ENCODE measurements around the gene MTSS2. TPM values are rescaled to one million over a fixed set of nuclear protein-coding genes. Genes with fewer than 3 reads are reported as not detected.

MTSS2 gene
- polyA plus RNA-seq, 1 donor from 2014 or later: 20.4 TPM

- H3K36me3 ChIP-seq (ENCODE audit: insufficient read depth, low read length): no peaks in the 10 kb centered on the region
- no peaks in the 10 kb centered on the region for H3K27me3 ChIP-seq (ENCODE audit: insufficient read depth, low read depth, low read length)
- H3K27ac ChIP-seq (ENCODE audit: low read length): no peak overlapping the region
- no peaks in the 10 kb centered on the region for H3K9me3 ChIP-seq (ENCODE audit: low read length)
- H3F3A ChIP-seq (ENCODE audit: insufficient read depth, low read length, poor library complexity, severe bottlenecking): no peaks in the 10 kb centered on the region
- no peaks in the 10 kb centered on the region for H4K20me1 ChIP-seq (ENCODE audit: insufficient read depth)
- no peak overlapping the region for H3K4me3 ChIP-seq (ENCODE audit: low read length)
- H3K79me2 ChIP-seq (replicated peaks; ENCODE audit: insufficient read depth, low read length): no peaks in the 10 kb centered on the region
- no peak for TF ChIP-seq CTCF (IDR thresholded peaks at IDR 0.05; ENCODE audit: poor library complexity, severe bottlenecking)
- no peak overlapping the region for H3K4me2 ChIP-seq (ENCODE audit: low read length)
- H3K9ac ChIP-seq (ENCODE audit: low read length): no peak overlapping the region
- no peaks in the 10 kb centered on the region for H3K9me2 ChIP-seq (ENCODE audit: insufficient read depth, low read length)
- H2AFZ ChIP-seq (ENCODE audit: low read depth, low read length): no peak overlapping the region
These were observed 33.5 kb downstream of the MTSS2 start for GRCh38 chr16:70652322-70652721.

- Histone ChIP-seq H3K9me3 (ENCODE audit: low read length) (no peaks in the 10 kb centered on the region), H3F3A (ENCODE audit: insufficient read depth, low read length, poor library complexity, severe bottlenecking) (no peaks in the 10 kb centered on the region), H3K4me3 (ENCODE audit: low read length) (no peak overlapping the region), H4K20me1 (ENCODE audit: insufficient read depth) (no peaks in the 10 kb centered on the region), H3K9ac (ENCODE audit: low read length) (no peak overlapping the region), H2AFZ (ENCODE audit: low read depth, low read length) (no peak overlapping the region), H3K27me3 (ENCODE audit: insufficient read depth, low read depth, low read length) (no peaks in the 10 kb centered on the region), H3K36me3 (ENCODE audit: insufficient read depth, low read length) (no peaks in the 10 kb centered on the region), H3K79me2 (replicated peaks; ENCODE audit: insufficient read depth, low read length) (no peaks in the 10 kb centered on the region), H3K27ac (ENCODE audit: low read length) (no peak overlapping the region), H3K4me2 (ENCODE audit: low read length) (no peak overlapping the region), H3K9me2 (ENCODE audit: insufficient read depth, low read length) (no peaks in the 10 kb centered on the region)
- TF ChIP-seq POLR2AphosphoS5 (IDR thresholded peaks at IDR 0.05): no peak
- TF ChIP-seq TAF1 (IDR thresholded peaks at IDR 0.05; ENCODE audit: low read depth): no peak
- no peak for TF ChIP-seq EP300 (conservative IDR thresholded peaks at IDR 0.05; ENCODE audit: poor library complexity, severe bottlenecking)
- no peak for TF ChIP-seq CTCF (IDR thresholded peaks at IDR 0.05; ENCODE audit: poor library complexity, severe bottlenecking)
- no peak for TF ChIP-seq MXI1 (conservative IDR thresholded peaks at IDR 0.05; ENCODE audit: poor library complexity, severe bottlenecking)
- TF ChIP-seq SMC3 (conservative IDR thresholded peaks at IDR 0.05; ENCODE audit: poor library complexity): no peak
- TF ChIP-seq REST (IDR thresholded peaks at IDR 0.05; ENCODE audit: borderline replicate concordance): no peak
- no peak for TF ChIP-seq EZH2 (IDR thresholded peaks at IDR 0.05; ENCODE audit: borderline replicate concordance, insufficient read depth, low read length, poor library complexity, severe bottlenecking)
- no peak for TF ChIP-seq RAD21 (conservative IDR thresholded peaks at IDR 0.05)
These were observed 34.3 kb downstream of the MTSS2 start for GRCh38 chr16:70651524-70651923.
